ENCODE data around the gene AHCTF1.
"Not testable (repeated sequence)": the region's sequence is repeated elsewhere in the genome, so short reads cannot be mapped to it uniquely, and the experiment has no call there.

AHCTF1 gene

DNA sequence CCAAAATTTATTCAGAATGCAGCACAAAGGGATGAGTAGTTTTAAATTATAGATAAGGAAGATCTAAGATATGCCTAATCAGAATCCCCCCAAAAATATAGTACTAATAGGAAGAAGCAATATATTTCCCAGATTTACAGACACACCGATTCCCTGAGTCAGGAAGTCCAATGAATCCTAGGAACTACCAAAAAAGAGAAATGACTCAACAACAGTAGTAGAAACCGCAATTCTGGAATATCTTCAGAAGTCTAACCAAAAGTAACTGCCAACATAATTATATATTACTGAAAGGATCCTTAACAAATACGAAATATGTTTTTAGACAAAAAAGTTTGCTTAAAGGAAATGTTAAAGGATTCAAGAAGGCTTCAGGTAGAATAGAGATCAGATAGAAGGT, 10.3 kb downstream of the AHCTF1 start:
- FAIRE-seq: no peak

DNA sequence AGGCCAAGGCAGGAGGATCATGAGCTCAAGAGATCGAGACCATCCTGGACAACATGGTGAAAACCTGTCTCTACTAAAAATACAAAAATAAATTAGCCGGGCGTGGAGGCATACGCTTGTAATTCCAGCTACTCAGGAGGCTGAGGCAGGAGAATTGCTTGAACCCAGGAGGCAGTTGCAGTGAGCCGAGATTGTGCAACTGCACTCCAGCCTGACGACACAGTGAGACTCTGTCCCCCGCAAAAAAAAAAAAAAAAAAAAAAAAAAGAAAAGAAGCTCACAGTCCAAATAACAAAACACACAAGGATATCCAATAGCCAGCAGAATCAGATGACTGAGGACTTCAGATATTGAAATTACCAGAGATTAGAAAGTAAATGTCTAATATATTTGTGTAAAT, 11.8 kb downstream of the AHCTF1 start:
- FAIRE-seq: no peak

DNA sequence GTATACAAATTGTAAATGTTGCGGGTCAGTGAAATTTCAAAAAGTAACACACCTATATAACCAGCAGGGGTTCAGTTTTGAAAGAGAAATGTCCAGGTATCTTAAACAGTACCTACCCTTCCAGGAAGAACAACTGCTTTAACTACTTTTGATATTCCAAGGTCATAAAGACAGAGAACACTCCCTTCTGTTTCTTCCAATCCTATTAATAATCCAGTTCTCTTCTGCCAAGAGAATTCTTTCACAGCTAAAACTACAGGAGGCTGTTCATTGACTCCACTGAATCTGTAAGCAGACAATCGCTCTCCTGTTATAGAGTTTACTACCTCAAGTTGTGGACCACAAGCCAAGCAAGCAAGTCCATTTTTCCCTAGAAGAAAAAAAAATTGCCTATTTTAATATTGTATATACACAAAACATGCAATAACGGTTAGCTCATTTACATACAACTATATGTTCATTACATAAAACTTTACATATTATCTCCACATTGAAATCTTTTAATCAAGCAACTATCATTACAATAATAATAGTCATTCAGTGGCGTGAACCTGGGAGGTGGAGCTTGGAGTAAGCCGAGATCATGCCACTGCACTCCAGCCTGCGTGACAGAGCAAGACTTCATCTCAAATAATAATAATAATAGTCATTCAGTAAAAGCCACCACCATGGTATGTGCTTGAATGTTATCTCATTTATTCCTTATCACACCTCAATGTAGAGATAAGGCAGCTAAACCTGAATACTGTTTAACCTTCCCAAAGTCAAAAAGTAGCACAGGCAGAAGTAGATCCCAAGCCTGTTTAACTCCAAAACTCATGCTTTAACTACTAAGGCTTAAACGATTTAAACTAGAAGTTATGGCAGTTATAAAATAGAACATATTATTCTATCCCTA, 15.5 kb downstream of the AHCTF1 start:
- not testable (repeated sequence) for FAIRE-seq

DNA sequence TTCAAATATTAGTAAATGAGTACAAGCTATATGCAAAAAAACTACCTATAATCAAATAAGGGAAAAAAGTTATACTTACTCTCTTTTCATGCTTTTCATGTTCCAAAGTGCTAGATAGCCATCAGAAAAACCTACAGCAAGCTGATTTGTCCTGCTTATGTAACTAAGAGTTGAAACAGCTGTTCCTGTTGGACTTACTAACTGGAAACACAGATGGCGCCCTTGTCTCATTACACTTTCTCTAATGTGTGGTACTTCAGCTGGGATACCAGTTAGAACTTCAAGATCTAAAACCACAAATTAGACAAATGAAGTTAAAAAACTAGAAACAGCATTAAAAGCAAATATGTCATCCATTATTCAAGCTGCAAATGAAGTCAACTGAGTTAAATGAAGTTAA, 24.3 kb downstream of the AHCTF1 start:
- peak; percentile 93 for FAIRE-seq

DNA sequence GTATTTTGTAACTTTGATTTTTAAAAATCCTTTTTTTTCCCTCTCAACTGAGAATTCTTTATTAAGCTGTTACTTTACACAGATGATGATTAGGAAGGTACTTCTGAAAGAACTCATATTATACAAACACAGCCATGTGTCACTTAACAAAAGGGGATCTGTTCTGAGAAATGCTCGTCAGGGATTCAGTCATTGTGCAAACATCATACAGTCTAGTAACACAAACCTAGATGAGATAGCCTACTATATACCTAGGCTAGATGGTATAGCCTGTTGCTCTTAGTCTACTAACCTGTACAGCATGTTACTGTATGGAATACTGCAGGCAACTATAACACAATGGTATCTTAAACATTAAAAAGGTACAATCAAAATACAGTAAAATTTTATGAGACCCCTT, 24.9 kb downstream of the AHCTF1 start:
- FAIRE-seq: no peak

DNA sequence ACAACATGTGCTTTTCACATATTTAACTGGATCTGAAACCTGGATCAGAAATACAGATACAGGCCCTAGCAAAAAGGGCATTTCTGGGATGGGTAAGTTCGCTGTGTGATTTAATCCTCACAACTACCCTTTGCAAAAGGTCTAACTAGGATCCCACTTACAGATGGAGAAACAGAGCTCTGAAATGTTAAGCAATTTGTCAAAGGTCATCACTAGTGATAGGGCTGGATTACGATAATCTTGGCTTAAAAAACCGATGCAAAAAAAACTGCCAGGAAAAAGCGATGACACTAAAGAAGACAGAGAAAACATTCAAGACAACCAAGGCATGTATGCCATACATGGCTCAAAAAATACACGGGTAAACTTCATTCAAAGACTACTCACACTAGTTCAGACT, 29.9 kb downstream of the AHCTF1 start:
- FAIRE-seq: no peak

DNA sequence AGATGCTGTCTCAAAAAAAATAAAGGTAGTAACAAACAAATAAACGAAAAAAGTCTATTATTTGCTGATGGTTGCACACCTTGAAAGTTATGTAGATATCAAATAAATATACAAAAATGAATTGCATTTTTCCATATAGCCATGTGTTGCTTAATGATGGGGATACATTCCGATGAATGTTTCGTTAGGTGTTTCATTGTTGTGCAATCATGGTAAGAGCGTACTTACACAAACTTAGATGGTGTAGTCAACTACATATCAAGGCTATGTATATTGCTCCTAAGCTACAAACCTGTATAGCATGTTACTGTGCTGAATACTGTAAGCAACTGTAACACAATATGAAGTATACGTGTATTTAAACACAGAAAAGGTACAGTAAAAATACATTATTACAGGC, 34.4 kb downstream of the AHCTF1 start:
- FAIRE-seq: no peak

DNA sequence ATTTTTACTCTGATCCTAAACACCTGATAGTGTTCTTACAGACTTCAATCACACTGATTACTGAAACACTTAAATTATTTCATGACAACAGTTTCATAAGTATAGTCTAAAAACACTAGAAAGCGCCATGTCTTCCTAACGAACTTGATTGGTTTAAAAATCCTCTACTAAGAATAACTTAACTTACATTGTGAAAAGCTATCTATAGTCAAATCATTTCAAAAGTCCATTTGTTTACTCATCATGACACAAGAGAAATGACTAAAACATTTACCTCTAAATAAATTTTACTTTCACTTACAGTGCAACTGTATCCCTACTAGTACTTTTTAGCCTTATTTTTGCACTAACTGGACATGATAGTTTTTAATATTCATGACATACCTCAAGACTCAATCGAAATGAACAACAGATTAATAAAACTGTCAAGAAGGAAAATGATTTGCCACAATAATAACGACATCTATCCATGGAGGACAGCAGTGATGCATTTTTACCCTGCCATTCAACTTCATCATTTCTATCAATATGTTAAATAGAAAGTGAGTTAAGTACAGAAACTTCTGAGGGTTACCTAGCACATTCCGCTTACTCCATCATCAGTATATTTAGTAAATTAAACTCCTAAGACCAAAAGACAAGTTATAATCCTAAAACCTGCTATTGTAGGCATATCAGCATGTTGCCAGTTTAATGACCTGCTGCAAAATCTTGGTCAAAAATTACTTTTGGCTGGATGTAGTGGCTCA, 38.4 kb downstream of the AHCTF1 start:
- FAIRE-seq: no peak

DNA sequence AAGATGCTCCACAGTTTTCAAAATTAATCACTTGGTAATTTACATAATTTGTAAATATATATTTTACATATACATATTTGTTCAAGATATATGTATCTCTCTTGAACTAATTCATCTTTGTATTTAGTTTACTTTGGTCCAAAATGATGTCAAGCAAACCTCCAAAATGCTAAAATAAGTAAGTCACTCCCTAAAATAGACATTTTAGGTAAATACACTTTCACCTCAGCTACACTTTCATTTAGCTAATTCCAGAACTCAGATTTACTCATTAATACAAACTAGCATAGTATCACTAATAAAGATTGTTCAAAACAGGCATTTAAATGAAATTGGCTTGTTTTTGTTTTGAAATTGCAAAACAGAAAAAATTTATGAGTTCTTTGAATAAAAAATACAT, 40.6 kb downstream of the AHCTF1 start:
- FAIRE-seq: no peak

DNA sequence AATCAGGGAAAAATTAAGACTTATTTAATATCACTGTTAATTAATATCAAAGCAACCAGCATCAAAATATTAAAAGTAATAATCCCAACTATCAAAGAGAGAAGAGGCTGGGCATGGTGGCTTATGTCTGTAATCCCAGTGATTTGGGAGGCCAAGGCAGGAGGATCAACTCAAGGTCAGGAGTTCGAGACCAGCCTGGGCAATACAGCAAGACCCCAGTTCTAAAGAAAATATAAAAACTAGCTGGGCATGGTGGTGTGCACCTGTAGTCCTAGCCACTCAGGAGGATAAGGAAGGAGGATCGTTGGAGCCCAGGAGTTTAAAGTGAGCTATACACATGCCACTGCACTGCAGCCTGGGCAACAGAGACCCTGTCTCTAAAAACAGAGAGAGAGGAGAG, 43.2 kb downstream of the AHCTF1 start:
- no peak for FAIRE-seq

DNA sequence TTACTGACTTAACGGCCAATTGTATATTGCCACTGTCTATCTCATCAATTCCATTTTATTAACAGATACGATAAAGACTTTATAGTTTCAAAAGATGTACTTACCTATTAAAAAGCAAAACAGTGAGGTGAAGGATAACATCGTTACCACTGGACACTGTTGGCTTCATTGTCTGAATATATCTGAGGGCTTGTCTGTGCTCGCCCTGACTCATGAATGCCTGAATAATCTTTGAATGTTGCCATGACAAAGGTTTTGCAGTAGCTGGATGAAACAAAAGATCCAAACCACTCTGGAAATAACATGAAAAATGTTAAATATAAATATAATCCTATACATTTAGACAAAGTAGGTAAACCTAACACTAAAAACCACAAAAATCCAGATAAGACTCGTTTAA, 46.4 kb downstream of the AHCTF1 start:
- FAIRE-seq: not testable (repeated sequence)

DNA sequence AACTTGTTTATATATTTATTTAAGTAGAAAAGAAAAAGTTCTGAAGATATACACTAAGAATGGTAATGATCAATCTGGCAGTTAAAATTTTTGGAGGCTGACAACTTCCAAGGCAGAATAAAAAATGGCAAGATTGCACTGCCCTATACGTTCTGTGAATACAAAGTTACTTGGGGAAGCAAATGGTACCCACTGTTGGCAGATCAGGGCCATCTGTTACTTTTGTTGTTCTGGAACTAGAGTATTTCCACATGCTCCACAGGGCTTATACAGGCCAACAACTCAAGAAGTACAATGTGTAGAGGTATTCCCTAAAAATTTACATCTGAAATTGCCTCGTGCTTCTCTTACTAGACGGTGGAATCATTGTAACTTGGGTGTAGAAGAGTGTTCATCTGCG, 53.2 kb downstream of the AHCTF1 start:
- FAIRE-seq: no peak

DNA sequence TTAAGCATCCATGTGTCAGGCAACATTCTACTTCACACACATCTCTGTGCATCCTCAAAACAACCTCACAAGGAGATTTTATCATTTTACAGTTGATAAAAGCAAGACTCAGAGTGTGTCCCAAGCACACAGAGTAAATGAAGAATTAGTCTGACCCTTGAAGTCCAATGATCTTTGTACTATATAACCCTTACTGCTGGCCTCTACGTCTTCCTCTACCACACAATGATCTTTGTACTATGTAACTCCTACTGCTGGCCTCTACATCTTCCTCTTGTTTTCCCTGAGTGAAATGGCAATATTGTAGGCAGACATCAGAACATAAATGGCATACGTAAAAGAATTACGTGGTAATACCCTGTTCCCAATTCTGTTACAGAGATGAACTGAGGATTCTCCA, 55.3 kb downstream of the AHCTF1 start:
- no peak for FAIRE-seq

DNA sequence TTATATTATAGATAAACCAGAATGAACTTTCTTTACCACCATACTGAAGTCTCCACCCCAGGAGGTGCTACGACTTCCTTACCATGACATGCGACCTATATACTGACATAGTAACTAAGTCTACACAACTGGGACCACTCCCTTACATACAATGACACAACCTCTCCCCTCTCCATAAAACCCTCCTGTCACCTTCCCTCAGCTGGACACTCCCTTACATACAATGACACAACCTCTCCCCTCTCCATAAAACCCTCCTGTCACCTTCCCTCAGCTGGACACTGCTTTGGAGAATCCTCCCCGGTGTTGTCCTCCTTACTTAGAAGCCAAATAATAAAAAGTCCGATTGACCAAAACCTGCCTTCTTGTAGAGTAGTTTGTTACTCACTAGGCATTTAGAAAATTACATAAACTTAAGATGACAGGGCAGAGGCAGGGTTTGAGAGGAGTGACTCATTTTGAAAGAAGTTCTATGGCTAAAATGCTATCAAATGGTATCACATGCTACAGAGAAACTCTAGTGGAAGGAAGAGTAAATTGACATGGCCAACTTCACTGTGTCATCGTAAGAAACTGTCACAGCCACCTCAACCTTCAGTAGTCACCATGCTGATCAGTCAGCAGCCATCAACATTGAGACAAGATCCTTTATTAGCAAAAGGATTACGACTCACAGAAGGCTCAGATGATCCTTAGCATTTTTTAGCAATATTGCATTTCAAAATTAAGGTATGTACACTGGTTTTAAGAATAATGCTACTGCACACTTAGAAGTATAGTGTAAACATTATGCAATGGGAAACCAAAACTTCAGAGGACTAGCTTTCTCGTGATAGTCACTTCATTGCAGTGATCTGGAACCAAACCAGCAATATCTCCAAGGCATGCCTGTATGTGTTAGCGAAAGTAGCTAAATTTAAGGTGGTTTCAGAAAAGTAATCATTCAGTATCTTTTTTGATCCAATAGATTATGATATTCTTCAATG, 56.4 kb downstream of the AHCTF1 start:
- FAIRE-seq: no peak

DNA sequence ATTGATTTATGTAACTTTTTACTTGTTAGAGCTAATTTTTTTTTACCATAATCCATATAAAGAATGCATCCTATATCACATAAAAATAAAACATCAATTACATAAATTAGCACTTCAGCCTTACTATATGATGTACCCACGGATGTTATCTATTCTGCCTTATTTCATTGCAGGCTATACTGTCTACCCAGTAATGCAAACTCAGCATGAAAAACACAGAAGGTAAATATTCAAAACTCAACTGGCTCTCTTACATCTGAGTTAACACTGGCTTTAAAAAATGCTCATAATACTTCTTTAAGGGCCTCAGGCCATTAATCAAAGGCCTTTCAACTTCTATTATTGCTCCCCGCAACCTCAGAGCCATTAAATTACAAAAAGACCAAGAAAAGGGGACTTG, 65.8 kb downstream of the AHCTF1 start:
- FAIRE-seq: no peak

DNA sequence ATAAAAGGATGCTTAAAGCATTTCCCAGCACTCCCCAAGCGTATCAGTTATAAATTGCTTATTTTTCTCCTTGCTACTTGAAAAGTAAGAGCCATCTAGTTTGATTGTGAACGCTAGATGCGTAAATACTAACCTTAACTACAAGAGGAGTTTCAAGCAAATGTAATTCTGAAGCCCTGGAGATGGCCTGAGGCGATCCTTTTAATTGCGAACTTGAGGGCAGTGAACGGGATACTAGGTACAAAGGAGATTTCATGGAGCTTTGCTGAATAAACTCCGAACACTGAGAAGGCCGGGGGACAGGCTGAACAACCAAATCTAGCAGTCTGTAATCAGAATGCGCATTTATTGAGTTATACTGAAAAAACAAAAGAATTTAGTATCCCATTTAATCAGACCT, 68.0 kb downstream of the AHCTF1 start:
- not testable (repeated sequence) for FAIRE-seq

DNA sequence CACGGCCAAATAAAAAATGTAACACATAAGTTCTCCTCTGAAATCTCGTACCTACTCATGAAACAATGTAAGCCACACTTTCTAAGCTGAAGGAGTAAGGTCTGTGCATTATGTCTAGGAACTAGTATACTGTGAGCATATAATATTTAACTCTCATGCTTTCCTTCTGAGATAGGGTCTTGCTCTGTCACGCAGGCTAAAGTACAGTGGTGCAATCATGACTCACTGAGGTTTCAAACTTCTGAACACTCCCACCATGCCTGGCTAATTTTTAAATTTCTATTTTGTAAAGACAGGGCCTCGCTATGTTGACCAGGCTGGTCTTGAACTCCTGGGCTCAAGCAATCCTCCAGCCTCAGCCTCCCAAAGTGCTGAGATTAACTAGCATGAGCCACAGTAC, 71.3 kb downstream of the AHCTF1 start:
- no peak for FAIRE-seq

DNA sequence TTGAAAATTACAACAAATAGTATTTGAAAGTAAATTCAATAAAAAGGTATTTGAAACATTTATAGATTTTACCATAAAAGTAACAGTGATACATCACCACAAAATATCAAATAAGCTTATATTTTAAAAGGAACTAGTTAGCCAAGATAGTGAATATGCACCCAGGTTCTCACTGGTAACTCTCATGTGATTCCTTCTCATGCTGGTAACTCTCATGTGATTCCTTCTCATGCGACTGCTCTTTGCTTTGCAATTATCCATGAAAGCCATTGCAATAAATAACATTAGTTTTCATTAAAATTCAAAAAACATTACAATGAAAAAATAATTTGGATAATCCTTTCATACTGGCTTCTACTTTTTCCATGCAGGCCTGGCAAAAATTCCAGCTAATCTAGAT, 75.4 kb downstream of the AHCTF1 start:
- FAIRE-seq: no peak

DNA sequence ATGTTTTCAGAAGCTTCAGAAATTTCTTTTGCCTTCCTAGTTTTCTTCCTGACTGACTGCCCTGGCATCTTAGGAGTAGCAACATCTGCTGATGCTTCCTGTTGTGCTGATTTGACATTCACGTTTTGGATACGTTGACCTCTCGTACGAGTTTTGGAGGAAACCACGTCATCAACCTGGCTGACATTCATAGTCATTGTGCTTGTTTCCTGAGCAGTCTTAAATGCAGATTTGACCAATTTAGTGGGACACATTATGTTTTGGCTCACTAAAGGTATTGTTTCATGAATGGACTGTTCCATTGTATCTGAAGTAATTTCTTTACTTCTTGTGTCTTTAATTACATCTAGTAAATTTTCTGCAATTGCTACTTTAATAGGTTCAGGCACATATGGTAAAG, 81.1 kb downstream of the AHCTF1 start:
- FAIRE-seq: not testable (repeated sequence)

DNA sequence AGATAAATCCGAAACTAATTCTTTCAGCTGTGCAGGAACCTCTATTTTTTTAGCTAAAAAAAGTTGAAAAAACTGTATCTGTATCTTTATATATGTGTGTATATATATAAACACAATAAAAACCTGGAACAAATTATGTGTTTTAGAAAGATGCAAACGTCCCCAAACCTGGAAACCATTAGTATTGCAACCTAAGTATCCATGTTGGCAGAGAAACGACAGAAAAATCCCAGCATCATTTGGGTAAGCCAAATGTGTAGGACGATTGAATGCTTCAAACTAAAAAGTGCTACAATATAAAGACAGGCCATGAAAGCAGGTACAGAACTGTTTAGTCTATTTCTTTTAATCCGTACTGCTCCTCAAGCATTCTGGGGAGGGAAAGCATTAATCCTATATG, 87.9 kb downstream of the AHCTF1 start:
- FAIRE-seq: no peak

DNA sequence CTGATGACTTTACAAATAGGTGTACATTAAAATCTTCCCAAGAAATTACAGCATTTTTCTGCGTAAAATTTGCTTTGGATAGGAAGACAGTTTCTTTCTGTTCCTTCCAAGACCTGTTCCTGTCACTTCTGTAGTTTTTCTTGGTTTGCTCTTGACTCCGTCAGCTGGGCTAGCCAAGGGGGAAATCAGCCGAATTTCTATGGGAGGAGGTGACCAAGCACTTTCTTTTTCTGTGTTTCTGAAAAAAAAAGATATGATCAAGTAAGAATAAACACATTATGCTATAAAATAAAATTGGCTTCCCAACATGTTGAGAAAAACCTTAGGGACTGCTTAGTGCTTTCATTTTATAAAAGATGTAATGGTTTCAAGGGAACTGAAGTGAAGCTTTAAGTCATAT, 91.0 kb downstream of the AHCTF1 start:
- not testable (repeated sequence) for FAIRE-seq

DNA sequence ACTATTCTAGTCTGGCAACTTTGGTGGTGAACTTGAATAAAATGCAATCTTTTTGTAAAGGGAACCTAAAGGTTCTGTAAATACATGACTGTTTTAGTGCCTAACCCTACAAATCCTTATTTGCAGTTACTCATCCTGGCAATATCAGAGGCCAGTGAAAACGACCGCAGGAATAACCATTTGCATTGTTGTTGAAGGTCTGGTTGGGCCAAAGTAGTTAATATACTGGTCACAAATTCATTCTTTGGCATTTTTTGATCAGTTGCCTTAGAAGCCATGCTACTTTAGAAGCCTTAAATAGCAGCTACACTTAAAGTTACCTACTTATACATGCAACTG, 93.7 kb downstream of the AHCTF1 start:
- no peak for FAIRE-seq

DNA sequence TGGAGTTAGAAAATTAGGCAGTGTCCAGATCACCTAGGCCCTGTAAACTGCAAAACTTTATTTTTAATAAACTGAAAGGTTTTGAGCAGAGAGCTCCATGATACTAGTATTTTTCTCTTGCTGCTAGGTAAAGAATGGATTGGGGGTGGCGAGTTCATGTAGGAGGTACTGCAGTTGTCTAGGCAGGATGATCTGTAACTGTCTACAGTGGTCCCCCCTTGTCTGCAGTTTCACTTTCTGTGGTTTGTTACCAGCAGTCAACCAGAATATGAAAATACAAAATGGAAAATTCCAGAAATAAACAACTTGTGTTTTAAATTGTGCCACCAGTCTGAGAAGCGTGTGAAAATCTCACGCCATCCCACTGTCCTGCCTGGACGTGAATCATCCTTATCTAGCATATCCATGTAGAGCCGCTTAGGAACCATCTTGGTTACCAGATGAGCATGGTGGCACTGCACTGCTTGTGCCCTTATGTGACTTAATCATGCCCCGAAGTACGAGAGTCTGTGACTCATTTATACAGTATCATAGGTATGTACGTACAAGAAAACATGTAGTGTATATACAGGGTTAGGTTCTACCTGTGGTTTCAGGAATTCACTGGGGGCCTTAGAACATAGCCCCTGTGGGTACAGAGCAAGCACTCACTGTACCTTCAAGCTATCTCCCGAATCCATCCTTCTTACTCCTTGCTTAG, 94.2 kb downstream of the AHCTF1 start:
- FAIRE-seq: no peak
